Right lobe of liver (tissue), 4 donors: Measurements from ENCODE around the gene CACNA2D1.

Experiments
- POLR2A ChIP-seq: fragments of 450-650 bp; IDR thresholded peaks from one replicate; pipeline ENCODE4 v1.6.1; 2017; ENCODE audit warnings: antibody characterized with exemption, mild to moderate bottlenecking
- TF ChIP-seq, protein P1 (sequence below), 4 donors: fragments of 200-600 bp in 3 of 4; fragments of 450-650 bp in 1 of 4; IDR thresholded peaks; one replicate each; pipeline versions ENCODE4 v1.5.1 to v1.8.0; 2016 to 2022; ENCODE audit warnings: antibody characterized with exemption in 4 of 4, mild to moderate bottlenecking in 2 of 4
- donor health status: DM: no; HTN: no; CAD: no.
- donor health status: DM: no; HTN: no; CAD: no.
- donor health status: DM: no; HTN: yes; CAD: no.

DNA sequence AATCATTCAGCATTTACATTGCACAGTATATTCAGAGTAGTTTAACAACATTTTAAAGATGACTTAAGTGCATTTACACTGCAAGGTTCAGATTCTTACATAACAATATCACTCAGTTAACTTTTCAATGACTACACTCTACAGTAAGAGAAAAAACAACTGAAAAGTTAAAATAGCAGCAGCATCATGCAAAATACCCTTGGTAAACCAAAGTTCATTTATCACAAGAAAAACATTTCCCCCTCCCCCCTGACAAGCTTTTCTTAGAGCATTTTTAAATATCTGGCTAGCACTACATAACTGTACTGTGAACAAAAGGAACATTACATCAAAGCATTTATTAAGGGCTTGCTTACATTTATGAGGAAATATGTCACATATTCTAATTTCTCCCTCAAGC, 494.3 kb downstream of the CACNA2D1 start:
- TF ChIP-seq, protein P1, sequence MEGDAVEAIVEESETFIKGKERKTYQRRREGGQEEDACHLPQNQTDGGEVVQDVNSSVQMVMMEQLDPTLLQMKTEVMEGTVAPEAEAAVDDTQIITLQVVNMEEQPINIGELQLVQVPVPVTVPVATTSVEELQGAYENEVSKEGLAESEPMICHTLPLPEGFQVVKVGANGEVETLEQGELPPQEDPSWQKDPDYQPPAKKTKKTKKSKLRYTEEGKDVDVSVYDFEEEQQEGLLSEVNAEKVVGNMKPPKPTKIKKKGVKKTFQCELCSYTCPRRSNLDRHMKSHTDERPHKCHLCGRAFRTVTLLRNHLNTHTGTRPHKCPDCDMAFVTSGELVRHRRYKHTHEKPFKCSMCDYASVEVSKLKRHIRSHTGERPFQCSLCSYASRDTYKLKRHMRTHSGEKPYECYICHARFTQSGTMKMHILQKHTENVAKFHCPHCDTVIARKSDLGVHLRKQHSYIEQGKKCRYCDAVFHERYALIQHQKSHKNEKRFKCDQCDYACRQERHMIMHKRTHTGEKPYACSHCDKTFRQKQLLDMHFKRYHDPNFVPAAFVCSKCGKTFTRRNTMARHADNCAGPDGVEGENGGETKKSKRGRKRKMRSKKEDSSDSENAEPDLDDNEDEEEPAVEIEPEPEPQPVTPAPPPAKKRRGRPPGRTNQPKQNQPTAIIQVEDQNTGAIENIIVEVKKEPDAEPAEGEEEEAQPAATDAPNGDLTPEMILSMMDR (IDR thresholded peaks at IDR 0.05), result no peak
- no peak for TF ChIP-seq POLR2A
